GM19463 (cell line): ENCODE measurements around the gene SYNE2.

Experiments
- ATAC-seq: cut with Tn5 transposase; IDR thresholded peaks from one replicate; pipeline ENCODE4 v1.9.1; 2021; ENCODE audit warnings: mild to moderate bottlenecking, moderate library complexity; ENCODE audit not compliant: unreplicated experiment

SYNE2 gene

GRCh38 chr14:64235652-64236640 lies 383.1 kb downstream of the SYNE2 start:
- ATAC-seq: peak; percentile 42

- no peak for ATAC-seq
Measured at GRCh38 chr14:64238049-64238448, 385.2 kb downstream of the SYNE2 start.

- ATAC-seq: no peak
Measured at GRCh38 chr14:64238631-64239030, 385.8 kb downstream of the SYNE2 start.

- no peak for ATAC-seq
Measured at GRCh38 chr14:64244279-64244678, 391.5 kb downstream of the SYNE2 start.

GRCh38 chr14:64245491-64245890 lies 392.7 kb downstream of the SYNE2 start:
- no peak for ATAC-seq

GRCh38 chr14:64246688-64247087 lies 393.9 kb downstream of the SYNE2 start:
- no peak for ATAC-seq

GRCh38 chr14:64247195-64247594 lies 394.4 kb downstream of the SYNE2 start:
- no peak for ATAC-seq

GRCh38 chr14:64248689-64249088 lies 395.9 kb downstream of the SYNE2 start:
- ATAC-seq: no peak

GRCh38 chr14:64249363-64249762 lies 396.6 kb downstream of the SYNE2 start:
- no peak for ATAC-seq

- ATAC-seq: no peak
Measured at GRCh38 chr14:64253672-64254071, 400.9 kb downstream of the SYNE2 start.

GRCh38 chr14:64255756-64256155 lies 403.0 kb downstream of the SYNE2 start:
- ATAC-seq: no peak

GRCh38 chr14:64260418-64260817 lies 407.6 kb downstream of the SYNE2 start:
- no peak for ATAC-seq

- ATAC-seq: no peak
Measured at GRCh38 chr14:64265222-64265621, 412.4 kb downstream of the SYNE2 start.

GRCh38 chr14:64266239-64266638 lies 413.4 kb downstream of the SYNE2 start:
- no peak for ATAC-seq

GRCh38 chr14:64272019-64272418 lies 419.2 kb downstream of the SYNE2 start:
- no peak for ATAC-seq
